ENCODE results near the gene ITM2C.

The ITM2C gene

GRCh38 chr2:230925879-230926765 is 61.4 kb downstream of the ITM2C start:
- DNase-seq (ENCODE audit: low read depth in 2 of 2), result no peak

DNA sequence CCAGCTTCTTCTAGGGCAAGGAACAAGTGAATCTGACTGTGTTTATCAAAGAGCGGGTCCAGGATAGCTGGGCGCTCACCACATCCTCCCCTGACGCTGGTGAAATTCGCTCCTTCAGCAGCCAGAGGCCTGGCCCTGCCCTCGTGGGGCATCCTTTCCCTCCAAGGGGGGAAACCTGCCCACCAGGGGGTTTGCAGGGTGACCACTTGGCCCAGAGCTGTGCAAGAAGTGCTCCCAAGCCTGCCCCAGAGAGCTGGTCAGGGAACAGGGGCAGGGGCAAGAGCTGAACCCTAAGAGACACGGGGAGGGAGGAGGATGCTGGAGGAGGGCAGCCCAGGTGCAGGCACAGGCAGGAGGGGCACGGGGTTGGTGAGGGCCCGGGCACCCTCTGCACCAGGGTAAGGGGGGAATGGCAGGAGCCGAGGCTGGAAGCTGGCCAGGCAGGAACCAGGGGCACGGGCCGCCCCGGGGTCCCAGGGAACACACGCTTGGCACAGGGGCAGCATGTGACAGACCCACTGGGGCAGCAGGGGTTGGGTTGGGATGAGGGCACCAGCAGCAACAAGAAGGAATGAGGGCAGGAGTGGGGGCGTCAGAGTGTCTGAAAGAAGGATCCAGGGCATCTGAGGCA is 63.1 kb downstream of the ITM2C start:
- no peak for DNase-seq (ENCODE audit: low read depth in 2 of 2)

Measured in stimulated activated CD4-positive, alpha-beta T cell treated with anti-CD3 and anti-CD28 coated beads, Interleukin-15, amount 100 ng/mL, for 48 hours (primary cell).